Effector memory CD8-positive, alpha-beta T cell (primary cell): Measurements from ENCODE around the gene GYPC.

Experiments
- ATAC-seq: fragments of 150-1000 bp; cut with Tn5 transposase; replicated peaks from 2 replicates; pipeline ENCODE4 v1.10.0; 2021; ENCODE audit warnings: mild to moderate bottlenecking, moderate library complexity
- DNase-seq, 3 experiments: peaks; one replicate each; pipeline ENCODE4 v3.0.0; 2021
- H3K27ac Mint-ChIP-seq, 2 donors: one replicate each; pipeline ENCODE4 v1.8.0; 2022; ENCODE audit warnings: mild to moderate bottlenecking in 2 of 2, mixed read lengths in 2 of 2, moderate library complexity in 2 of 2
- H3K27me3 Mint-ChIP-seq, 2 donors: one replicate each; pipeline ENCODE4 v1.8.0; 2022; ENCODE audit warnings: mixed read lengths in 2 of 2
- H3K36me3 Mint-ChIP-seq: one replicate; pipeline ENCODE4 v1.8.0; 2022; ENCODE audit warnings: mild to moderate bottlenecking, moderate library complexity, mixed read lengths; ENCODE audit not compliant: insufficient read depth
- H3K4me1 Mint-ChIP-seq, 2 donors: one replicate each; pipeline ENCODE4 v1.8.0; 2022; ENCODE audit warnings: low read depth in 2 of 2, mixed read lengths in 2 of 2
- H3K4me3 Mint-ChIP-seq, 2 donors: one replicate each; pipeline ENCODE4 v1.8.0; 2022; ENCODE audit warnings: mild to moderate bottlenecking in 2 of 2, mixed read lengths in 2 of 2, moderate library complexity in 2 of 2
- H3K9me3 Mint-ChIP-seq, 2 donors: one replicate each; pipeline ENCODE4 v1.8.0; 2022; ENCODE audit warnings: mixed read lengths in 2 of 2

Gene GYPC

DNA sequence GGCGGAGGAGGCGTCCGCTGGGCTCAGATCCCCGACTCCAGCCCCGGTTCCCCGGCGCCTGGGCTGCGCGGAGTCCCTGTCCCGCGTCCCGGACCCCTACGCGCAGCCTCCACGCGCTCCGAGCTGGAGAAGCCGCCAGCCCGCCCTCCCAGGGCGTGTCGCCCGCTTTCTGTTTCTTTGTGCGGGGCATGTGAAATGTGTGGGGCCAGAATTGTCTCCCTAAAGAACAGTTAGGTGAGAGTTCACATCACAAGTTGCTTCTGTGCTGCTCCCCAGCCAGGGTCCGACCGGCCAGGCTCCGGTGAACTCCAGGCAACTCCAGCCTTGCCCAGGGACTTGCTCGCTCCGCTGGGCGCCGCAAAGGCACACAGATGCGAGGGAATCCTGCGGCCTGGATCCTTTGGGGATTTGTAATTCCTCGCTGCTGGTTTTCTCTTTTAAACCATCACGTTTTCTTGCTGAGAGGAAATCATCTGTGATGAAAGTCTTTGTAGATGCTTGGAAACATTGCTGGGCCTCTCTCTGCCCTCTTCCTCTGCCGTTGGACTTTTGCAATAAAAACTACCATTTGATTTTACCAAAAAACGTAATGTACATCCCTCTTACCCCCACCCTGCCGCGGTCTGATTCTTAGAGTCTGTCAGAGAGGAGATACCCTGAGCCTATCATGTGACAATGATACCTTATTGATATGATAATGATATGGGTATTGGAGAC is 631 bp downstream of the GYPC start:
- Mint-ChIP-seq H3K27me3 (no peaks in the 10 kb centered on the region), H3K9me3 (no peaks in the 10 kb centered on the region), H3K36me3 (peaks cover 44% of the 10 kb centered on the region), H3K4me1 (peaks cover 50 to 54% of the 10 kb centered on the region in 2 donors), H3K4me3 (peak overlapping the region; percentile 94 to 98), H3K27ac (peak overlapping the region; percentile 95 to 97)
- ATAC-seq (peak; percentile 18), DNase-seq (peak; percentile 20 to 33 (median 31))

- Mint-ChIP-seq H3K9me3 (no peaks in the 10 kb centered on the region), H3K27me3 (no peaks in the 10 kb centered on the region), H3K4me3 (peak overlapping the region; percentile 94 to 98), H3K27ac (peak overlapping the region; percentile 95 to 97), H3K36me3 (peaks cover 48% of the 10 kb centered on the region), H3K4me1 (peaks cover 56 to 60% of the 10 kb centered on the region in 2 donors)
- DNase-seq, result peak; percentile 24 to 43 (median 33)
- ATAC-seq, result peak; percentile 46
Observed at GRCh38 chr2:126657148-126657635, 1.2 kb downstream of the GYPC start.

GRCh38 chr2:126657636-126658318 is 1.8 kb downstream of the GYPC start:
- H3K36me3 Mint-ChIP-seq, result peaks cover 50% of the 10 kb centered on the region
- H3K27ac Mint-ChIP-seq, result peak overlapping the region; percentile 95 to 97
- peak; percentile 62 to 67 (median 66) for DNase-seq

GRCh38 chr2:126658319-126658904 is 2.5 kb downstream of the GYPC start:
- Mint-ChIP-seq H3K4me3 (peak overlapping the region; percentile 94 to 98), H3K36me3 (peaks cover 51% of the 10 kb centered on the region), H3K27ac (peak overlapping the region; percentile 95 to 97), H3K9me3 (no peaks in the 10 kb centered on the region), H3K27me3 (no peaks in the 10 kb centered on the region), H3K4me1 (peaks cover 68 to 73% of the 10 kb centered on the region in 2 donors)
- DNase-seq (no peak), ATAC-seq (peak; percentile 13)

More at GRCh38 chr2:126657636-126658318, 1.8 kb downstream of the GYPC start:
- peak overlapping the region; percentile 94 to 98 for H3K4me3 Mint-ChIP-seq
- H3K9me3 Mint-ChIP-seq, result no peaks in the 10 kb centered on the region
- no peaks in the 10 kb centered on the region for H3K27me3 Mint-ChIP-seq
- peaks cover 62 to 66% of the 10 kb centered on the region in 2 donors for H3K4me1 Mint-ChIP-seq
- ATAC-seq, result peak; percentile 80

- no peak for ATAC-seq
- DNase-seq, result peak; percentile 20 to 38 (median 29)
- Mint-ChIP-seq H3K27ac (peak overlapping the region; percentile 95 to 97), H3K36me3 (peaks cover 56% of the 10 kb centered on the region), H3K4me1 (peaks cover 75 to 79% of the 10 kb centered on the region in 2 donors), H3K27me3 (no peaks in the 10 kb centered on the region), H3K9me3 (no peaks in the 10 kb centered on the region), H3K4me3 (peak overlapping the region; percentile 94 to 98)
Observed at GRCh38 chr2:126658905-126659561, 3.1 kb downstream of the GYPC start.

DNA sequence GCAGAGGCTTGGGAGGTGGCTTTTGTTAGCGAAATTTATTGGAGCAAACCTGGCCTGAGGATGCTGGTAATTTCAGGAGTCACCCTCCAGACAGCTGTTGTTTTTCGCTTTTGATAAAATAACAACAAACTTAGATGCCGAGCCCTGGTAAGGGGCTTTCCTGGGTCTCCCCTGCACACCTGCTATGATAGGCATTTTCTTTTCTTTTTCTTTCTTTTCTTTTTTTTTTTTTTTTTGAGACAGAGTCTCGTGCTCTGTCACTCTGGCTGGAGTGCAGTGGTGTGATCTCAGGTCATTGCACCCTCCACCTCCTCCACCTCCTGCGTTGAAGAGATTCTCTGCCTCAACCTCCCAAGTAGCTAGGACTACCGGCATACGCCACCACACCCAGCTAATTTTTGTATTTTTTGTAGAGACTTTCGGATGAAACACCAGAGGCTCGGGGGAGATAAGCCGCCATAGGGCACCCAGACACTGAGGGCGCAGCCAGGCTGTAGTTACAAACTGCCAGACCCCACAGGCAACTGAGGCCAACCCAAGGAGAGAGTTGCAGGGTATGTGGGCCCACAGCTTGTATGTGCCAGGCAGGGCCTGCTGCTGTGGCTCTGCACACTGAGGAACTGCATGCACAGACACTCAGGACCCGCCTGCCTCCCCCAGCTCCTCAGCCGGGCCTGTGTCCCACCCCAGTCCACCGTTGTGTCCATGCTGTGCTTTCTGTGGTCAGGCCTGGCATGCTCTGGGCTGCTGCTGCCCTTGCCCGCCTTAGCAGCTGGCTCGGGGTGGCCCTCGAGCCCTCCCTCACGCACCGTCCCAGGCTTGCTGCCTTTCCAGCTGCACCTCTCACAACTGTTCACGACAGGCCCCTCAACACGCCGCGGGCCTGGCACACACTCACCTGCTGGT is 3.9 kb downstream of the GYPC start:
- H3K4me1 Mint-ChIP-seq, result peaks cover 81 to 85% of the 10 kb centered on the region in 2 donors
- peaks cover 62% of the 10 kb centered on the region for H3K36me3 Mint-ChIP-seq
- H3K9me3 Mint-ChIP-seq, result no peaks in the 10 kb centered on the region
- H3K27me3 Mint-ChIP-seq, result no peaks in the 10 kb centered on the region
- no peak for DNase-seq
- no peak for ATAC-seq
- peak overlapping the region; percentile 95 to 97 for H3K27ac Mint-ChIP-seq
- peak overlapping the region; percentile 94 to 98 for H3K4me3 Mint-ChIP-seq

- peaks cover 60% of the 10 kb centered on the region for H3K36me3 Mint-ChIP-seq
Observed at GRCh38 chr2:126660971-126661370, 5.0 kb downstream of the GYPC start.

DNA sequence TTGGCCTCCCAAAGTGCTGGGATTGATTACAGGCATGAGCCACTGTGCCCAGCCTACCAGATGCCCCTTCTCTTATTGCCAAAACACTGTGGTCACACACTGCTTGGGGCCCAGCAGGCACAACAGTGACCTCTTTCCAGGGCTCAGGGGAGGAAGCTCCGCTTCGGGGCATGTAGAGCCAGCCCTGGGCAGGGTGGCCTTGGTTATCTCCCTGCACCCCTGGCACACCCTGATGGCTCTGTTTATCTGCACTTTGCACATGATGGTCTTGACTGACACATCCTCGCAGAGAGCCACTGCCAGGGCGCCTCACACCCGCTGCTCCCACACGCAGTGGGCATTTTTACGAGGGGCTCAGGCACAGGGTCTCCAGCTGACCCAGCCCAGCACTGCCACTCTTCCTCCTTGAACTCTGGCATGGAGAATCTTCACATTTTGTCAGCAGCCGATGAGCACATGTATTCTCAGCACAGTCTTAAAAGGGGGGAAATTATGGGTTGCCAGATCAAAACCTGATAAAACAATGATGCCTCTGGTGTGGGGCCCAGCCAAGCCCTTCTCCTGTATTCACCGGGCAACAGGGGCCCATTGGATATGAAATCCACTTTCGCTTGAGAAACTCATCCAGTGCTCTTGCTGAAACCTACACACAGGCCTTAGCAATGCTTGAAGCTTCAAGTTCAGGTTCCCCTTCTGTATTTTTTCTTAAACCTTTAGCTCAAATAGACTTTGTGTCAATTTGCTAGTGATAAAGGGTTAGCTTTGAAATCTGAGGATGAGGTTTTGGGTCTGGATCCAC is 5.9 kb downstream of the GYPC start:
- Mint-ChIP-seq H3K27me3 (no peaks in the 10 kb centered on the region), H3K36me3 (peaks cover 55% of the 10 kb centered on the region), H3K9me3 (no peaks in the 10 kb centered on the region), H3K4me3 (peak overlapping the region; percentile 76 to 98), H3K27ac (peak overlapping the region; percentile 95 to 97), H3K4me1 (peaks cover 85 to 90% of the 10 kb centered on the region in 2 donors)
- DNase-seq (no peak), ATAC-seq (no peak)

More at GRCh38 chr2:126660971-126661370, 5.0 kb downstream of the GYPC start:
- Mint-ChIP-seq H3K27ac (peak overlapping the region; percentile 95 to 97), H3K4me3 (peak overlapping the region; percentile 76 to 98), H3K4me1 (peaks cover 80 to 85% of the 10 kb centered on the region in 2 donors), H3K9me3 (no peaks in the 10 kb centered on the region), H3K27me3 (no peaks in the 10 kb centered on the region)
- ATAC-seq (no peak), DNase-seq (no peak)

- DNase-seq, result no peak
- no peaks in the 10 kb centered on the region for H3K9me3 Mint-ChIP-seq
- peaks cover 53% of the 10 kb centered on the region for H3K36me3 Mint-ChIP-seq
- no peaks in the 10 kb centered on the region for H3K27me3 Mint-ChIP-seq
- peak overlapping the region; percentile 95 to 97 for H3K27ac Mint-ChIP-seq
- H3K4me1 Mint-ChIP-seq, result peaks cover 83 to 90% of the 10 kb centered on the region in 2 donors
- peak overlapping the region; percentile 76 to 98 for H3K4me3 Mint-ChIP-seq
- ATAC-seq, result no peak
Observed at GRCh38 chr2:126662621-126663020, 6.7 kb downstream of the GYPC start.

GRCh38 chr2:126663184-126663963 is 7.4 kb downstream of the GYPC start:
- DNase-seq (no peak), ATAC-seq (no peak)
- Mint-ChIP-seq H3K9me3 (no peaks in the 10 kb centered on the region), H3K4me1 (peaks cover 79 to 89% of the 10 kb centered on the region in 2 donors), H3K4me3 (peak overlapping the region; percentile 76 to 98), H3K36me3 (peaks cover 49% of the 10 kb centered on the region), H3K27me3 (no peaks in the 10 kb centered on the region), H3K27ac (peak overlapping the region; percentile 95 to 97)

- peak overlapping the region; percentile 76 to 98 for H3K4me3 Mint-ChIP-seq
- peak; percentile 88 for ATAC-seq
- peak in 2 of 3 experiments; percentile 21 to 49 for DNase-seq
- H3K9me3 Mint-ChIP-seq, result no peaks in the 10 kb centered on the region
- peaks cover 73 to 83% of the 10 kb centered on the region in 2 donors for H3K4me1 Mint-ChIP-seq
- H3K27me3 Mint-ChIP-seq, result no peaks in the 10 kb centered on the region
- H3K27ac Mint-ChIP-seq, result peak overlapping the region; percentile 95 to 97
- peaks cover 55% of the 10 kb centered on the region for H3K36me3 Mint-ChIP-seq
Observed at GRCh38 chr2:126664234-126664633, 8.3 kb downstream of the GYPC start.
